ENCODE measurements around the gene NDRG2. TPM values are rescaled to one million over a fixed set of nuclear protein-coding genes. Genes with fewer than 3 reads are reported as not detected.

The NDRG2 gene
- total and polyA plus RNA-seq, 7 donors: 328 to 2,087 (median 762) TPM

GRCh38 chr14:20978687-20979086 is 46.2 kb downstream of the NDRG2 start:
- H3K36me3 ChIP-seq (ENCODE audit: insufficient read depth in 1 of 2, low read depth in 1 of 2): no peaks in the 10 kb centered on the region
- 13 to 39% (median 33%) methylated on average over 1 of the region's 1 CpG for WGBS, 3 donors
- H3K27ac ChIP-seq: no peak overlapping the region
- no peaks in the 10 kb centered on the region for H3K9me3 ChIP-seq
- H3K4me1 ChIP-seq: no peaks in the 10 kb centered on the region
- intact Hi-C loops (cut with DNase I): loop anchor here (10.0 kb wide), 2 partner anchors 284 to 364 kb away; no protein-coding TSS in a partner anchor
- no peak for DNase-seq
- TF ChIP-seq CTCF (IDR thresholded peaks at IDR 0.05): no peak
- no peaks in the 10 kb centered on the region for H3K27me3 ChIP-seq (ENCODE audit: insufficient read depth in 3 of 3, low read length in 2 of 3)
- ATAC-seq: no peak
- H3K4me3 ChIP-seq: no peak overlapping the region

- ATAC-seq (no peak), DNase-seq (no peak)
- no peaks in the 10 kb centered on the region for H3K36me3 ChIP-seq (ENCODE audit: insufficient read depth in 1 of 2, low read depth in 1 of 2)
- H3K9me3 ChIP-seq: no peaks in the 10 kb centered on the region
- no peak overlapping the region for H3K27ac ChIP-seq
- no peaks in the 10 kb centered on the region for H3K27me3 ChIP-seq (ENCODE audit: insufficient read depth in 3 of 3, low read length in 2 of 3)
- no peak for TF ChIP-seq CTCF (IDR thresholded peaks at IDR 0.05)
- no peak overlapping the region for H3K4me3 ChIP-seq
- 84 to 95% (median 92%) methylated on average over 1 of the region's 1 CpG for WGBS, 3 donors
- intact Hi-C loops (cut with DNase I): loop anchor here (10.0 kb wide), 2 partner anchors 281 to 361 kb away; no protein-coding TSS in a partner anchor
- peaks cover 4% of the 10 kb centered on the region for H3K4me1 ChIP-seq
Observed at GRCh38 chr14:20976291-20976690, 48.6 kb downstream of the NDRG2 start.

GRCh38 chr14:20973501-20973900 is 51.4 kb downstream of the NDRG2 start:
- DNase-seq: no peak
- 93 to 100% (median 94%) methylated on average over 3 of the region's 3 CpGs for WGBS, 3 donors

GRCh38 chr14:20971705-20972021 is 53.2 kb downstream of the NDRG2 start:
- Histone ChIP-seq H3K4me1 (peaks cover 4% of the 10 kb centered on the region), H3K9me3 (no peaks in the 10 kb centered on the region), H3K27ac (peak overlapping the region; percentile 53), H3K4me3 (peak overlapping the region; percentile 75), H3K36me3 (ENCODE audit: insufficient read depth in 1 of 2, low read depth in 1 of 2) (no peaks in the 10 kb centered on the region), H3K27me3 (ENCODE audit: insufficient read depth in 3 of 3, low read length in 2 of 3) (peaks cover 0 to 6% (median 0%) of the 10 kb centered on the region in 3 donors)
- TF ChIP-seq CTCF (IDR thresholded peaks at IDR 0.05): no peak
- intact Hi-C loops (cut with DNase I): loop anchor here (2.0 to 10.0 kb wide), 3 partner anchors 113 to 357 kb away; no protein-coding TSS in a partner anchor
- peak in 2 of 4 donors; percentile 24 to 39 for ATAC-seq
- no peak for DNase-seq
- whole genome bisulfite sequencing, 3 donors: 13 to 14% (median 14%) methylated on average over 8 of the region's 8 CpGs

More at GRCh38 chr14:20973501-20973900, 51.4 kb downstream of the NDRG2 start:
- H3K27ac ChIP-seq: no peak overlapping the region
- peaks cover 4% of the 10 kb centered on the region for H3K4me1 ChIP-seq
- intact Hi-C loops (cut with DNase I): loop anchor here (10.0 kb wide), 2 partner anchors 279 to 359 kb away; no protein-coding TSS in a partner anchor
- TF ChIP-seq CTCF (IDR thresholded peaks at IDR 0.05): no peak
- no peaks in the 10 kb centered on the region for H3K27me3 ChIP-seq (ENCODE audit: insufficient read depth in 3 of 3, low read length in 2 of 3)
- H3K9me3 ChIP-seq: no peaks in the 10 kb centered on the region
- ATAC-seq: no peak
- H3K36me3 ChIP-seq (ENCODE audit: insufficient read depth in 1 of 2, low read depth in 1 of 2): no peaks in the 10 kb centered on the region
- H3K4me3 ChIP-seq: no peak overlapping the region

Data from psoas muscle (tissue), 8 donors.